ENCODE data around the gene NT5M.

- TF ChIP-seq POLR2A (IDR thresholded peaks at IDR 0.05), result no peak
- TF ChIP-seq CTCF (IDR thresholded peaks at IDR 0.05), result no peak
These were observed 56.1 kb downstream of the NT5M start for GRCh38 chr17:17359271-17359670.
